ENCODE data around the gene SLC6A3.
"Not testable (repeated sequence)": the region's sequence is repeated elsewhere in the genome, so short reads cannot be mapped to it uniquely, and the experiment has no call there.

The SLC6A3 gene

DNA sequence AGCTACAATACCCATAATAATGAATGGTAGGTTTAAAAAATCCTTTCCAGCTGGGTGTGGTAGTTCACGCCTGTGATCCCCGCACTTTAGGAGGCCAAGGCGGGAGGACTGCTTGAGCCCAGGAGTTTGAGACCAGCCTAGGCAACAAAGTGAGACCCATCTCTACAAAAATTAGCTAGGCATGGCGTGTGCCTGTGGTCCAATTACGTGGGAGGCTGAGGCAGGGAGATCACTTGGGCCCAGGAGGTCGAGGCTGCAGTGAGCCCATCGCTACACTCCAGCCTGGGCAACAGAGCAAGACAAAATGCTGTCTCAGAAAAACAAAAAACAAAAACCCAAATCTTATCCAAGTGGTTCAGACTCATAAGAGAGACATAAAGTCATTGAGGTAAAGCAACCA is 33.8 kb upstream of the SLC6A3 start:
- in situ Hi-C loops (cut with MboI; ENCODE audit: low pct_unique_long_range_greater_than_20kb, low sequenced_read_pairs) = no loop called here
- DNase-seq = no peak

DNA sequence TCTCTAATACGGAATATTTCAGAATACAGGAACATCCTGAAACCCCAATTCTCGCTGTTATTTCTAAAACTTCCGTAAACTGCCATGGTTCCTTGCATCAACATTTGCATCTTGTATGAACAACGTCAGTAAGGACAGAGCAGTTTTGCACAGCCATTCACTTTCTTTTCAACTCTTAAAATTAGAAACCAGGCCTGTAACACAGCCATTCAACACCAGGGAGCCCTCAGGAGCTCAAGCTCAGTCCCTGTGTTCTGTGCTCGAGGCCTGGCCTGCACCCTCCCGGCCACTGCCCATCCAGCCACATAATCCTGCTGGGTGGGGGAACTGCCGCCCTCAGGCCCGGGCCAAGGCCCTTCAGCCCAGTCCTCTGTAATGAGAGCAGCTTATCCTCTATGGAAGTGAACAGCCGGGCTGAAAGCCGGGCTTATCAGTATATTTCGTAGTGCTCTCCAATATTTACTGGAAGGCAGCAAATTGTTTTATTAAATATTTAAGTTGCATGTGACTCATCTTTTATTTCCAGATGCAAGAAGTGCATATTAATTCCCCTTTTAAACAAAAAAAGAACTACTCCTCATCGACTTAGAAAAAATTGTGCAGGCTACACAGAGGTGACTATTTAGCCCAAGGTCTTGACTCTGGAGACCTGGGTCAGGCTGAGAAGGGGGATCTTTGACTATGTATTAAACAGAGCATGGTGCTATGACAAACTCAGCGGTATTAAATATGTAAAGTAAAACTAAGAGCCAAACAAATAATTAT is 33.2 kb upstream of the SLC6A3 start:
- no peak for DNase-seq
- in situ Hi-C loops (cut with MboI; ENCODE audit: low pct_unique_long_range_greater_than_20kb, low sequenced_read_pairs) = no loop called here

DNA sequence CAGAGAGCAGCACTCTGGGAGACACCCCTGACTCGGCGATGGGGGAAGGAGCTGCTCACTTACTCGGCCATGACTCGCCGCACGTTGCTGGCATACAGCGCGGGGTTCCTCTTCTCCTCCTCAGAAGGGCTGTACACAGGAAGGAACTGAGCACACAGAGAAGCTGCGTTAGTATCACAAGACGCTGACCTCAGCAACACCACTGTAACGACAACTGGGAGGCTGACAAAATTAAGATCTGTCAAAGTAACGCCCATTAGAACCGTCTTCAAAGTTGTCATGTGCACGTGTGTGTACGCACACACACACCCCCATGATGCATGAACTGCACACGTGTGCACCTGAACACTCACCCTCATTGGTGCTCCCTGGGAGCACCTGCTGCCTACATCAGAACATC is 32.1 kb upstream of the SLC6A3 start:
- DNase-seq = no peak
- in situ Hi-C loops (cut with MboI; ENCODE audit: low pct_unique_long_range_greater_than_20kb, low sequenced_read_pairs) = no loop called here

DNA sequence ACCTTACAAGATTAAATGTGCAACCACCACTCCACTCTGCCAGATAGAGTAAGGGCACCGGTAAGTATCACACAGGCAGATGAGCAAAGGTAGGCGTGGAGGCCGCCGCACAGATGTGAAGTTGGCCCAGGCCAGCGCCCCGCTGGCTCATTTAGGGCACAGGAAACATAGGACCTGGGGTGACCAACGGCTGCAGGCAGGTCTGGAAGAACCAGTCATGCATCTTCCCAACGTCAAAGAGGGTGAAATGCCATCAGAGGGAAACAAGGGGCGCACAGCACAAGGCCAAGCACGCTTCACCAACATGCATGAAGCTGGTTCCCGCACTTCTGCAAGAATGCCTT is 31.7 kb upstream of the SLC6A3 start:
- in situ Hi-C loops (cut with MboI; ENCODE audit: low pct_unique_long_range_greater_than_20kb, low sequenced_read_pairs) = no loop called here

DNA sequence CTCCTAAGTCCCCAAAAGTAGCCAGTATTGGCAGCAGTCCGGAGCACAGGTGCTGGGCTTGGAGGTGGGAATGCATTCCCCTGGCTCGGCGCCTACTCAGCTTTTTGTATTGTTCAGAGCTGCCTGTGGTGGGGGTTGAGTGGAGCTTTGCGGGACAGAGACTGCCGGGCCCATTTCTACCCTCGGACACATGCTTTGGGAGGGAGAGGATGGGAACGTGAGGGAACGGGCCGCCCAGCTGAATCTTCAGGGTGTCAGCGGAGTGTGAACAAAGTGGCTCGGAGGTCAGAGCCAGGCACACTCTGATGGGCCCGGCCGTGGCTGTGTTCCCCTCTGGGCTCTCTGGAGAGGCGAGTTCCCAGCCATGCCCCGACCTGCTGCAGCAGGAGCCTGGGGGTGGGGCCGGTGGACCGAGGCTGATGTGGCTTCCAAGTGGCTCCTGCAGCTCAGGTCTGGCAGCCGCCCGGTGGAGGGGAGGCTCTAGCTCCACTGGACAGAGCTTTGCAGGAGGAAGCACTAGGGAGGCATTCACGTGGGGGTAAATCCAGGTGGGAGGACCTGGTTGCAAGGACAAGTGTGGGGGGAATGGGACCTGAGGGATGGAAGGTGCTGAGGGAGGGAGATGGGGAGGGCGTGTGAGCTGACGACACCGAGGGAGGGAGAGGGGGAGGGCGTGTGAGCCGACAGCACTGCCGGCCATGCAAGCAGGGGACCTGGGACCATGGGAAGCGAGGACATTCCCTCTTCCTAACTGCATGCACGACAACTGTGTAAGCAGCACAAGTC is 31.1 kb upstream of the SLC6A3 start:
- in situ Hi-C loops (cut with MboI; ENCODE audit: low pct_unique_long_range_greater_than_20kb, low sequenced_read_pairs) = no loop called here
- no peak for DNase-seq

More for the DNA sequence above, 31.7 kb upstream of the SLC6A3 start:
- no peak for DNase-seq

DNA sequence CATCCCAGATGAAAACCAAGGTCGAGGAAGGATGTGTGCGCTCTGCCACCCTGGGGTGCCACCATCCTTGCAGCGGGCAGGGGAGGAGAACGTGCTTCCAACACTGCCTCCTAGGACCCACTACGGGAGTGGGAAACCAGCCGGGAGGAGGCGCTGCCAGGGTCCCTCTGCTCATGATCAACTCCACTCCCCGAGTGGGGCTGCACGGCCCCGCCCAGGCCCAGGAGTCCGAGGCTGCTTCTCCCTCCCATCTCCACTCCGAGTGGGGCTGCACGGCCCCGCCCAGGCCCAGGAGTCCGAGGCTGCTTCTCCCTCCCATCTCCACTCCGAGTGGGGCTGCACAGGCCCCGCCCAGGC is 30.3 kb upstream of the SLC6A3 start:
- in situ Hi-C loops (cut with MboI; ENCODE audit: low pct_unique_long_range_greater_than_20kb, low sequenced_read_pairs); DNase-seq: not testable (repeated sequence)

DNA sequence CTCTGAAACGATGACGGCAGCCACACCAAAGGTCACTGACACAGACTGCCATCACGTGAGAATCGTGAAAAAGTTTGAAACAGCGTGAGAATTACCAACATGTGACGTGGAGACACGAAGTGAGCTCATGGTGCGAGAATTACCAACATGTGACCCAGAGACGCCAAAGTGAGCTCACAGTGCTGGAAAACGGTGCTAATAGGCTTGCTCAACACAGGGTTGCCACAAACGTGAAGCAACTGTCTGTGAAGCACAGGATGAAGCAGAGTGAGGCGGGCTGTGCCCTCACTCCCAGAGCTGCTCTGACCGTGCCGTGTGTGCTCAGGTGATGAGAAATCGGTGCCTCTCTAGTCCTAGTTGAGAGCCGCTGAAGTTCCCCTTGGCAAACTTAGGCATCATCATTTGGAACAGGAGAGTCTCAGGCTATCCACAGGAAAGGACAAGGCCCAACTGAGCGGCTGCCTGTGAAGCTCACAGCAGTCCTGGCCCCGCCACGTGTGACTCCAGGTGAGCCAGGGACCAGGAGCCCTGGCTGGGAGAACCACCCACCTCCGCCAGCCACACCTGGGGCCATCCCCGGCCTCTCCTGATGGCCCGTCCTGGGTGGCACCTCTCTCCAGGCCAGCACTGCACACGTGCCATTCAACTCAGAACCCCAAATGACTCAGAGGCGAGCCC is 29.8 kb upstream of the SLC6A3 start:
- in situ Hi-C loops (cut with MboI; ENCODE audit: low pct_unique_long_range_greater_than_20kb, low sequenced_read_pairs) = no loop called here
- no peak for DNase-seq

DNA sequence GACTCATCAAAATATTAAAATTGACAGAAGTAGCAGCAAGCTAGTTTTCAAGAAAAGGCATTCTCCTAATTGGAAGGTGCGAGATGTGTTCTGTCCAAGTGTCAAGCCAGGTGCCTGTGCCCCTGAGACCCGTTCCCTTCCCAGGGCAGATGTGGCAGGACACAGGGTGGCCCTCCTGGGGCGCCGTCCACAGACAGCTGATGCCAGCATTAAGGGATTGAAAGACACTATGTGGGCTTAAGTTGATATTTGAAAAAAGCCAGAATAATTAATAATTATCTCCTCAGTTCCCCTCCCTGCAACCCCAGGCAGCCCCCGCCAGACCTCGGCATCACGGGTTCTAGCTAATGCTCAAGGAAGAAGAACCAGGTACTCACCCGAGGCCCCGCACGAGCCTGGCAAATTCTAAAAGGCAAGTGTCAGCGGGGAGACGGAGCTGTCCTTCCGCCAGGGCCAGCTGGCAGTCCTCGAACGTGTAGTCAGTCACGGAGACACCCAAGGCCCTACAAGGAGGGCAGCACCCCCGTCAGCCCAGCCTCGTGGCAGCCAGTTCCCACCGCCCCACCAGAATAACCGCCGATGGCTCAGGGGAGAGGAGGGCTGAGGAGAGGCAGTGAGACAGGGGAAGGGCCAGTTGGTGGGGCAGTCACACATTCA is 29.1 kb upstream of the SLC6A3 start:
- in situ Hi-C loops (cut with MboI; ENCODE audit: low pct_unique_long_range_greater_than_20kb, low sequenced_read_pairs) = no loop called here
- DNase-seq = no peak

DNA sequence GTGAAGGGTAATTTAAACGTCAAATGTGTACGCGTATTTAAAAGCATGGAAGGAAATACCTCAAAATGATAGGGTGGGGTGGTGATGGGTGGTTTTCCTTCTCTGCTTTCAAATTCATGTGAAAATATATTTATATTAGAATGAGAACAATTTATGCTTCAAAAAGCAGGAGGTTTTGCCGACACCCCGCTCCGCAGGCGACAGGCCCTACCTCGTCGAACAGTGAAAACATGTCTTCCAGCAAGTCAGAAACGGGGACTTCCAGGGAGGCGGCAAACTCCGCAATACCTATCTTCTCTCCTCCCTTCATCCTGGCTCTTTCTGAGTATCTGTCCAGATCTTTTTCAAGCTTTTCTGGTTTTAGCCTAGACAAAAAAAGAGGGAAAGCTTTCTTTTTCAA is 28.5 kb upstream of the SLC6A3 start:
- in situ Hi-C loops (cut with MboI; ENCODE audit: low pct_unique_long_range_greater_than_20kb, low sequenced_read_pairs) = no loop called here
- DNase-seq = no peak

DNA sequence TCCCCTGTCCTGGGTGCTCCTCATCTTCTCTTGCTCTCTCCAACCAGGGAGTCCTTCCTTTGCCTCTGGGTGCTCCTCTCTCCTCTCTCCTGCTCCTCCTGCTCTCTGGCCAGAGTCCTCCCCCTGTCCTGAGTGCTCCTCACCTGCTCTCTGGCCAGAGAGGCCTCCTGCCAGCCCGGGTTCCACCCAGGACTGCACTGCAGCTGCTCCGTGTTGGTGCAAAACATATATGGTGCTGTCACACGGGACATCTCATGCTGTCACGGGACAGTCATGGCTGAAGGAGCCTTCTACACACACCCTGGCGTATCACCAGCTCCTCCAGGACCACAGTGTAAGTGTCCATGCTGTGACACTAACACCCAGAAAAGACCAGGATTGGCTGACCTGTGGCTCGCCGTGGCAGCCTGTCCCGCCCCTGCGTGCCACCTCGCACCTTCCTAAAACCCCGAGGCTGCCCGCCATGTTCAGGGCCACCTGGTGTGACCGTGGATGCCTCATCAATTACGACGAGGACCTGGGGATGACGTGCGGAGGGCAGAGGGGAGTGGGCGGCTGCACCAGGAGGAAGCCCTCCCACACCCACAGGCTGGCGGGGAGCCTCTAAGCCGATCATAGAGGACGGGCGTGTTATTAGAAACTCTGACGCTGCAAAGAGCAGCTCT is 27.9 kb upstream of the SLC6A3 start:
- in situ Hi-C loops (cut with MboI; ENCODE audit: low pct_unique_long_range_greater_than_20kb, low sequenced_read_pairs) = no loop called here
- no peak for DNase-seq

DNA sequence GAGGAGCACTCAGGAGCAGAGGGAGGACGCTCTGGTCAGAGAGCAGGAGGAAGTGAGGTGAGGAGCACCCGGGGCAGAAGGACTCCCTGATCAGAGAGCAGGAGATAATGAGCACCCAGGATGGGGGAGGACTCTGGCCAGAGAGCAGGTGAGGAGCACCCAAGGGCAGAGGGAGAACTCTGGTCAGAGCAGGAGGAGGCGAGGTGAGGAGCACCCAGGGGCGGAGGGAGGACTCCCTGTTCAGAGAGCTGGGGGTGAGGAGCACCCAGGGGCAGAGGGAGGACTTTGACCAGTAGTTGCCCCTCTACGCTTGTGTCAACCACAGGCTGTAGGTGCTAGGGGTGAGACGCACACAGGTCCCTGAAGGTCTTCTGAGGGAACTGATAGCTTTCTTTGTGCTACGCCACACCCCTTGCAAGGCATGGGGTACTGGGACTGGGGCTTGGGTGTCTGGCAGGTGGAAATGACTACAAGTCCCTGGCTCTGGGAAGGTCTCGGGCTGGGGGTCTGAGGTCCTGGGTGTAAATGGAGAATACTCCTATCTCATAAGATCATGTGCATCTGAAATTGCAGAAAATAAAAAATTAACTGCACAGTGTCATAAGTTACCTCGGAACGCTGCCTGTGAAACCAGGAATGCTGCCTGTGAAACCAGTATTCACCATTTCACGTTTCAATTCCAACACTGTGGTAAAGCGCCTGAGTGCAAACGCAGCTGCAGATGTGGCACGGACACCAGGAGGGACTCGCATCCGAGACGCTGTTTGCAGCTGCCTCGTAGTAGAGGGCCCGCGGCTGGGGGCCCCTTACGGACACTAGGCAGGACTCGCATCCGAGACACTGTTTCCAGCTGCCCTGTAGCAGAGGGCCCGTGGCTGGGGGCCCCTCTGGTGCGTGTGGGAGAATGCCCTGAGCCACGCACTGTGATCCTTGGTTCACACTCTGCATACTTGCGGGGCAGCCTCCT is 27.0 kb upstream of the SLC6A3 start:
- no peak for DNase-seq

DNA sequence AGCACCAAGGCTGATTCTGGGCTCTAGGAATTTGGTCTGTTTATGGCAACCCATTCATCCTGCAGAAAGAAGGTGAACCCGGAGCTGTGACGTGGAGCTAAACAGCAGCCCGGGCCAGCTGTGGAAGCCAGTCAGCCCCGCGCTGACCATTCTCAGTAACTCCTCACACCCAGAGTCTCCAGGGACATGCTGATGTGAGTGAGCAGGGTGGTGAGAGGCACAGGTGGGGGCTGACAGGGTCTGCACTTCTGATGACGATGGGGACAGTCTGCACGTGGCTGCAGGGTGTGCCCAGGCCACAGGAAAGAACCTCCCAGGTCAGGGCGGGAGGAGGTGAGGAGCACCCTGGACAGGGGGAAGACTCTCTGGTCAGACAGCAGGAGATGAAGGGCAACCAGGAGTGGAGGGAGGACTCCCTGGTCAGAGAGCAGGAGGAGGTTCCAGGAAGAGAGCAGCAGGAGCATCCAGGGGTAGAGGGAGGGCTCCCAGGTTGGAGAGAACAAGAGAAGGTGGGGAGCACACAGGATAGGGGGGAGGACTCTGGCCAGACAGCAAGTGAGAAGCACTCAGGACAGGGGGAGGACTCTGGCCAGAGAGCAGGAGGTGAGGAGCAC is 26.1 kb upstream of the SLC6A3 start:
- DNase-seq = no peak
- in situ Hi-C loops (cut with MboI; ENCODE audit: low pct_unique_long_range_greater_than_20kb, low sequenced_read_pairs) = no loop called here

More for the DNA sequence above, 27.0 kb upstream of the SLC6A3 start:
- in situ Hi-C loops (cut with MboI; ENCODE audit: low pct_unique_long_range_greater_than_20kb, low sequenced_read_pairs) = no loop called here

DNA sequence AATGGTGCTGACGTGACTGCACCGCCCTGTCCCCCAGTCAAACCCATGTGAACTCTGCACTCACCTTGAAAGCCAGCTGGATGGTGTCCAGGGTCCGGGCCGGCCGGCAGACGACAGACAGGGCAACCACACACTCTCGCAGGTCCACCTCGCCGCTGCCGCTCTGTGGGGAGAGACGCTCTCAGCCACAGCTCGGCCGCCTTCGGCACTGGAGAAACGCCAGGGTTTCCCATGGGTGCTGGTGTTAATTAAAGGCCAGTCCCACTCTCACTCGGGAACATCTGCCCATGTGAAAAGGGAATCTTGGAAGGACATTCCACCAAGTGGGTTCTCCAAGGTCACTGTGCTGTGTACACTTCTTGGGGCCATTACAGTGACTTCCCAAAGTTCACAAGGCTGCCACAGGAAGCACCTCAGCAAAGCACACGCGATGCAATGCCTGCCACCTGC is 25.5 kb upstream of the SLC6A3 start:
- no peak for DNase-seq
- in situ Hi-C loops (cut with MboI; ENCODE audit: low pct_unique_long_range_greater_than_20kb, low sequenced_read_pairs) = no loop called here

DNA sequence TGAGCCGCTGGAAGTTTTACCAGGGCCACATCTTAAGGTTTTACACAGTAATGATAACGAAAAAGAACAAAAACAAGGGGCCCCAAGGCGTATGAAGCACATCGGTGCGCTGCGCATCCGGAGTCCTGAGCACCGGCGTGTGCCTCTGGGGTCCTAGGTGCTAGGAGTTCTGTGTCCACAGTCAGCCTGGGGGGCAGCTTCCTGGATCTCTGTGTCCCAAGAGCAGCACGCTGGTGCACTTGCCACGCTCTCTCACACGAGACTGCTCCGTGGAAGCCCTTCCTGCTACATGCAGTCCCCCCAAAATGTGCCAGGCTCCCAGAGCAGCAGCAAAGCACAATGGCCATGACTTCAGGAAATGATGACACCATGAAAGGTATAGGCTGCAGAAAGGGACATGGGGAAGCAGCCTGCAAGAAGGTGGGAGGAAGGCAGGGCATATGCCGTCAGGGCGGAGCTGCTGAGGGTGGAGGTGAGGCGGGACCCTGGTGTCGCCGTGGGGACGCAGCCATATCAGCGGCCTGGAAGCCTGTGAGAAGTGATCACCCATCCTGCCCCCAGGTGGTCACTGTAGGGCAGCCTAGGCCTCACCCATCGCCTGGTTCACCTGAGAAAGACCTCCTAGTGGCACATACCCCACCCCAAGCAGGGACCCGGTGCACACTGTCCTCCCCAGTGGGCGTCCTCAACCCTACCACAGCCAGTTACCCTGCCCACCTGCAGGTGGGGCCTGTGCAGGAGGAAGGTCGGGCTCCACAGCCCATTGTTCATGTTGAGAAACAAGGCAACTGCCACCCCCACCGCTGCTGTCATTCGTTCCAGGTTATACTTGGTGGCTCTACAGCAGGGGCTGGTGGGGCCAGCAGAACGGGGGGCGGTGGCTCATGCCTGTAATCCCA is 23.6 kb upstream of the SLC6A3 start:
- in situ Hi-C loops (cut with MboI; ENCODE audit: low pct_unique_long_range_greater_than_20kb, low sequenced_read_pairs) = no loop called here
- DNase-seq = no peak

DNA sequence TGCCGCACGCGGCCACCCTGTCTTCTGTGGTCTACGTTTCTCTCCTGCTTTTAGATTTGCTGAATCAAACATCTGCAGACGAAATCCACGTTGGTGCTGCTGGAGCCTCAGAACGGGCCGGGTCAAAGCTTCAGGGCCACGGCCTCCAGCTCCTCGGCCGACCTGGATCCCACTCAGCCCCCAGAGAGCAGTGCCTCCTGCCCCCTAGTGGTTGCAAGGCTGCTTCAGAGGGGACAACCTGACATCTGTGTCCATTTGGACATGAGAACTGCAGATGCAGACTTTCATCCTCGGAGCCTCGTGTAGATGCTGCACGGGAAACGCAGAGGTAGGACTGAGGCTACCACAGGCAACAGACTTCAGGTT is 23.0 kb upstream of the SLC6A3 start:
- in situ Hi-C loops (cut with MboI; ENCODE audit: low pct_unique_long_range_greater_than_20kb, low sequenced_read_pairs) = no loop called here
- DNase-seq = peak; percentile 25

DNA sequence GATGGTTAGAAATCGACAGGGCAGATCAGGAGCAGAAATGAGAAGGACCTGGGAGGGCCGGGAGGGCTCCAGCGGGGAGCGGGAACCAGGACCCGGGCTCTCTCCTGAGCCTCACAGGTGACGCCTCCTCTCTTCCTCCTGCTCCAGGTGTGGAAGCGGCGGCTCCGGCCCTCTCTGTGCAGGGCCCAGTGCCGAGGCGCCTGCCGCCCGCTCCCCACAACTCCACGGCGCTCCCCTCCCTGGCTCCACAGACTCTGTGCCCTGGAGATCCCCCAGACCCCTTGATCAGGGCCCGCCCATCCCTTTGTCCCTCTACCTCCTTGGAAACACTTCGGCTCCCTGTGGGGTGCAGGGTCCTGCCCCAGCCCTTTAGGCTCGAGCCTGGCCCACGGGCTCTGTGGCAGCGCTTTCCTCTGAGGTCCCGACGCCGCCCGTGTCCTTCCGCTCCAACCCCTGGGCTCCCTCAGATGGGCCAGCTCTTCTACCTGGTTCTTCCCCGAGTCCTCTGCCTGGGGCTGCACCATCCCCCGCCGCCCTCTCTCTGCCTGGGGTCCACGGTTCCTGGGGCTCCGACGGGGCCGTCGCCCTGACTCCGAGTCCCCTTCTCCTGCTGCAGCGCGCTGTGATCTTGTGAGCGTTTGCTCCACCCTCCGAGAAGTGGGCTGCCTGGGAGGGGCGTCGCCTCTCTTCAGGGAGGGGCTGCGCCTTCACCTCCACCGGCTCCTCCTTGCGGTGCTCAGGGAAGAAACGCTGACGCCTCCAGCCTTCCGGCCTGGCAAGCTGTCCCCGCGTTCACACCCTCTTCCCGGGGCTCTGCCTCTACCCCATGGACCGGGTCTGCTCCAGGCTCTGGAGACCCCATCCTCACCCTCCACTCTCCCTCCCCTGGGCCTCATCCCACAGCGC is 22.4 kb upstream of the SLC6A3 start:
- in situ Hi-C loops (cut with MboI; ENCODE audit: low pct_unique_long_range_greater_than_20kb, low sequenced_read_pairs) = no loop called here
- DNase-seq = no peak
